Measurements from ENCODE around the gene ARHGAP40.

Gene ARHGAP40

DNA sequence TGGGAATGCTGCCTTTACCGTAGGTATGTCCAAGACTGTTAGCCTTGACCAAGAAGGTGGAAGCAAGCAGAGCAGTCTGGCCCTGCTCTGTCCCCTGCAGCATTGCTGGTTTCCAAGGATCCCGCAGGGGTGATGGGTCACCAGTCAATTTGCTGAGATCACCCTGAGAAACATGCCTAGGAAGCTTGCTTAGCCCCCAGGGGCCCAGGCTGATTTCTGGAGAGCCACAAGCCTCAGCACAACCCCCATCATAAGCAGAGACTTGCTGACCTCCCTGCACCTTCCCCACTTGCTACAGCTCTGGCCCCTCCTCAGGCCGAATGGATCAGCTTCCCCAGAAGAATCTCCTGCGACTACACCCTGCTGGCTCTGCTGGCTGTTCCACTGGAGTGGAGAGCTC, 21.5 kb downstream of the ARHGAP40 start:
- DNase-seq: no peak

GRCh38 chr20:38624084-38624483, 22.5 kb downstream of the ARHGAP40 start:
- no peak for DNase-seq

DNA sequence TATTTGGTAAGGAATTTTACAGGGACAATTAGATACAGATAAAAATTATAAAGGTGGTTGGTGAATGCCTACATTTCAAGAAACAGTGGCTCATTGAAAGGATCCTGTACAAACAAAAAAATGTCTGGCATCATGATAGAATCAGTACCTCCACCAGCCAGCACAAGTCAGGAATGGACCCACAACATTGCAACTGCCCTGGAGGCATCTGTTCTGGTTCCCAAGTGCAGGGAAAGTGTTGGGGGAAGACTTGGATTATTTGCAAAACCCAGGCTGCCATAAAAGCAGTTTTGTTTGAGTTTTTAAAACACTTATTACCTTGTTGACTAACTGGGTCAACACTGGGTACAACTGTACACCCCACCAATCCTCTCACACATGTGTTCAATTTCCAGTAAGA, 24.3 kb downstream of the ARHGAP40 start:
- no peak for DNase-seq

GRCh38 chr20:38626921-38627659, 25.5 kb downstream of the ARHGAP40 start:
- DNase-seq: no peak

DNA sequence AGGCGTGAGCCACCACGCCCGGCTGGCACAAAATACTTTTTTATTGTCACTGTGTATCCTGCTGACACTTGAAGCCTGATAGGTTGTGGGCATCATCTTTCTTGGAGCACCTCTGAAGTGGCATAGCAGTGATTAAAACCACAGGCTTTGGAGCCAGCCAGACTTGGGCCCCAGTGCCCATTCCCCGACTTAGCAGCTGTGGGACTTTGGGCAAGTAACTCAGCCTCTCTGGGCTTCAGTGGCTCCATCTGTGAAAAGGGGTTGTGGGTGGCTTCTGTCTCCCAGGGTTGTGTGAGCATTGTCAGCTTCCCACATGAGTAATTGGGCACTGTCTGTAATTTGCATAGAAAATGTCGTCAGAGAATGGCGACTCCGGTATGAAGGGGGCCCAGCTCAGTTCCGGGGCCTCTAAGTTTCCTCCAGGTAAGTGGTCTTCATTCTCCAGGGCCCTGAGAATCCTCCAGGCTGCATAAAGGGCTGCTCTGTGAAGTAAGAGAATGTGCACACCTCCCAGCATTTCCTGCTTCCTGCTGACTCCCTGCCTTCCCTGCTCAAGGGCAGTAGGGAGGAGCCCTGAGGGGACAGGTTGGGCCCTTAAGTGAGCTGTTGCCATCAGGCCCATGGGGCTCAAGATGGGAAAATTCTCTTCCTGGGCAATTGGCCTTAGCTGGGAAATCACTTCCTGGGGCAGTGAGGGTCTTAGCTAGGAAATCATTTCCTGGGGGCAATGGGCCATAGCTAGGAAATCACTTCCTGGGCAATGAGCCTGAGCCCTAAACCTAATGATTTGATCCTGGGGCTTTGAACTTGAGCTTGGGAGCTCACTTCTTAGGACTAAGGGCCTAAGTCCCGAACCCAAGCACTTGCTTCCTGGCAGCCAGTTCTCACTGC, 27.2 kb downstream of the ARHGAP40 start:
- no peak for DNase-seq

DNA sequence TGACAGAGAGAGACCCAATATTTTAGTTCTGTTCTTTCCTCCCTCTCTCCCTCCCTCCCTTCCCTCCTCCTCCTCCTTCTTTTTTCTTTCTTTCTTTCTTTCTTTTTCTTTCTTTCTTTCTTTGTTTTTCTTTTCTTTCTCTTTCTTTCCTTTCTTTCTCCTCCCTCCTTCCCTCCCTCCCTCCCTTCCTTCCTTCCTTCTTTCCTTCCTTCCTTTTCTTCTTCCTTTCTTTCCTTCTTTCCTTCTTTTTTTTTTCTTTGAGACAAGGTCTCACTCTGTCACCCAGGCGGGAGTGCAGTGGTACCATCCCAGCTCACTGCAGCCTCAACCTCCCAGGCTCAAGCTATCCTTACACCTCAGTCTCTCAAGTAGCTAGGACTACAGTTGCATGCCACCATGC, 28.4 kb downstream of the ARHGAP40 start:
- no peak for DNase-seq

DNA sequence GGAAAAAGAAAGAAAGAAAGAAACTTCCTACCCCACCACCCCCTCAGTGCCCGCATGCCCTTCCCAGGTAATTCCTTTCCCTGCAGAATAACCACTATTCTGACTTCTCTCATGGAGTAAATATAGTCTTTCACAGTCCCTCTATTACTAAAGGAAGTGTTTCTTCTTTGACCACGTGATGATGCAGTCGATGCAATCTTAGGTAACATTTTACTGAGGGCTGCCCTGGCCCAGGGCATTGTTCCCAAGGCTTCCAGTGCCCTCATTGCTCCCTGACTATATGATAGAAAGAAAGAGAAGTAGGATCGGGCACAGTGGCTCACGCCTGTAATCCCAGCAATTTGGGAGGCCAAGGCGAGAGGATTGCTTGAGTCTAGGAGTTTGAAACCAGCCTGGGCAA, 29.1 kb downstream of the ARHGAP40 start:
- no peak for DNase-seq

- DNase-seq: no peak
Measured at GRCh38 chr20:38631155-38632022, 29.8 kb downstream of the ARHGAP40 start.

DNA sequence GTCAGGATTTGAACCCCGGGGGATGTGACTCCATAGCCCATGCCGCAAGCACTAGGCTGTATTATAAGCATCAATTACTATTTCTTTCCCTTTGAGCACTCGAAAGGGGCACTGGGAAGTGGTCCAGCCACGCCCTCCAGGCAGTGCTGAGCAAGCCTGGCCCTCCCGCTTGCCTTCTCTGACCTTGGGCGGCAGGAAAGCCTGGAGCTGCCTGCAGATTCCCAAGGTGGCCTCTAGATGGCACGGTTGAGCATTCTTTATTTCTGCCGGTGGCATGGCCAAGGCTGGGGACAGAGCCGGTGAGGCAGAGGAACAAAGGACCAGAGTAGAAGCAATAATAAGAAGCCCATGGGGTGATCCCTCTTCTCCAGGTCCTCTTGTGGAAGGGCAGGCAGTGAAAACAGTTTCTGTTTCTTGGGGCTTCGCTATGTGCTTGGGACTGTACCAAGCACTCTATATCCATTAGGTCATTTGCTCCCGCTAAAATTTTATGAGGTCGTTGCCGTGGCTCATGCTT, 32.0 kb downstream of the ARHGAP40 start:
- DNase-seq: peak; percentile 57

DNA sequence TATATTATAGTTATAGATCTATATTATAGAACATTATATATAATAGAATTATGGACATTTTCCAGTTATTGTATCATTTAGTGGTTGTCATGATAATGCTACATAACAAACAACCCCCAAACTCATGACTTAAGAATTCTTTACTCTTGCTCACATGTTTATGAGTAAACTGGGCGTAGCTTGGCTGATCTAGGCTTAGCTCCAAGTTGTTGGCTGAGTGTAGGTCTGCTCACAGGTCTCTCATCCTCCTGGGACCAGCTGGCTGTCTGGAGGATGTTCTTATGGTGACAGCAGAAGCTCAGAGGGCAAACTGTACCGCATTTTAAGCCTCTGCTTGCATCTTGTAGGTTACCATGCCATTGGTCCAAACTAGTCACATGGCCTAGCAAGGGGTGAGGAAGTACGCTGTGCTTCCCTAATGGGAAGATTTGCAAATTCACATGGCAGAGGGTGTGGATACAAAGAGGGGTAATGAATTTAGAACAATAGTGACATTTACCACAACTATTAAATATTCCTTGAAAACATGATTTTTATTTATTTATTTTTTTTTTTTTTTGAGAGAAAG, 34.2 kb downstream of the ARHGAP40 start:
- DNase-seq: no peak

DNA sequence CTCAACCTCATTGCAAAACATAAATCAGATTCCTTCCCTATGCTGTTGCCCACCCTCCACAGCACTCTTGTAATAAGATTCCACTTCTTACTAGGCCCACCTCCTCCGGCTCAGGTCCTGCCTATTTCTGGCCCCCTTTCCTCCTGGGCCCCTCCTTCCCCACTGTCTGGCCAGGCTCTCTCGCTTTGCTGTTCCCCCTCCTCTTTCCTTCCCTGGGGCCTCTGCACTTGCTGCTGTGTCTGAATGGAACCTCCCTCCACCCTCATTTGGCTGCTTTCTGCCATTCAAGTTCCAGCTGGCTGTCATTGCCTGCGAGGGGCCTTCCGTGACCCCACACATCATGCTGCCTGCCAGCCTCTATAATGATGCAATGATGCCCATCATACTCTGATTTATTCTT, 38.9 kb downstream of the ARHGAP40 start:
- DNase-seq: no peak

GRCh38 chr20:38642498-38642897, 40.9 kb downstream of the ARHGAP40 start:
- DNase-seq: no peak

GRCh38 chr20:38644588-38645260, 43.1 kb downstream of the ARHGAP40 start:
- DNase-seq: no peak

DNA sequence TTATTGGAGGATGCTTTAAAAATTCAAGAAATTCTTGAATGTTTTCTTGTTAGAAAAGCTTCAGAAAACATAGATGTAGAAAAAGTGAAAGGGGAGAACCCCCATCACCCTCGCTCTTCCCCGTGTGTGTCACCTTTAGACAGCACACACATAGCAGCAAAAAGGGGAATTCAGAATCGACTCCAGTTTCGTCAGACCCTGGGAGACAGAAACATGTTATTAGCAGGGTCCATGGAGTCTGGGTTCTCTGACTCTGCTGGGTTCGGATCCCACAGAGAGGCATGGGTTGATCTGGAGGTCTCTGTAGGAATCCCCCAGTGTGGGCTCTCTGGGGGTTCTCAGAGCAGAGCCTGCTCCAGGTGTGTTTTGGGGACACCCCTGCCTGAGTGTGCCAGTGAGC, 43.7 kb downstream of the ARHGAP40 start:
- DNase-seq: no peak

DNA sequence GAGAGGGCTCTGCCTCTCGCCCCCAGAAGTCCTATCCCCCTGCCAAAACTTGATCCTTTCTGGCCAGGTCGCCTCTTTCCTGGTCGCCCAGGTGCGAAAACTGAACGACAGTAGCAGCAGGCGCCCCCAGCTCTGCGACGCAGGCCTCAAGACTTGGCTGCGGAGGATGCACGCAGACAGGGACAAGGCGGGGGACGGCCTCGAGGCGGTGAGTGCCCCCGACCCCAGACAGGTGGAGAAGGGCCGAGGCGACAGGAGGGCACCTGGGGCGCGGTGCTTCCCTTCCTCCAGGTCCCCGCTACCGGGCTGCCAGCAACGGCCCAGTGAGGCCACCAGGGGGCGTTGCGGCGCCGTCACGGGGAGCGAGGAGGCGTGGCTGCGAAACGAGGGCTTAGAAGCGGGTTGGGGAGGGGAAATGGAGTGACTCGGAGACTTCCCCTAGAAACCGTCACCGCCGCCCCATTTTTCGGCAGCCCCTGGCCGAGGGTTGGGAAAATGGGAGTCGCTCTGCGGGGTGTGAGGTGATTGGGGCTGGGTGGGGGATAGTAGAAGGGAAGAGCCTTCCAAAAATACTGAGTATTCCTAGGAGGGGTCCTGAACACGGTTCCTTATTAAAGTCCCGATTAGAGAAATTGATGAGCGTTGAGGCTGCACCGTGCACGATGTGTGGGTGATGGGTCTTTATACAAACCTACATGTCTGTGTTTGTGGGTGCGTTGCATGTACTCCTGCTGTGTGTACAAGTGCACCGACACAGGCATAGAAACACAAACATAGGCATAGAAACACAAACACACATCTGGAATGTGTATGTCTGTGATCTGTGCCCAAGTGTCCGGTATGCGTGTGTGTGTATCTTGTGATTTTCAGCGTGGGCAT, 44.6 kb downstream of the ARHGAP40 start:
- peak; percentile 75 for DNase-seq

DNA sequence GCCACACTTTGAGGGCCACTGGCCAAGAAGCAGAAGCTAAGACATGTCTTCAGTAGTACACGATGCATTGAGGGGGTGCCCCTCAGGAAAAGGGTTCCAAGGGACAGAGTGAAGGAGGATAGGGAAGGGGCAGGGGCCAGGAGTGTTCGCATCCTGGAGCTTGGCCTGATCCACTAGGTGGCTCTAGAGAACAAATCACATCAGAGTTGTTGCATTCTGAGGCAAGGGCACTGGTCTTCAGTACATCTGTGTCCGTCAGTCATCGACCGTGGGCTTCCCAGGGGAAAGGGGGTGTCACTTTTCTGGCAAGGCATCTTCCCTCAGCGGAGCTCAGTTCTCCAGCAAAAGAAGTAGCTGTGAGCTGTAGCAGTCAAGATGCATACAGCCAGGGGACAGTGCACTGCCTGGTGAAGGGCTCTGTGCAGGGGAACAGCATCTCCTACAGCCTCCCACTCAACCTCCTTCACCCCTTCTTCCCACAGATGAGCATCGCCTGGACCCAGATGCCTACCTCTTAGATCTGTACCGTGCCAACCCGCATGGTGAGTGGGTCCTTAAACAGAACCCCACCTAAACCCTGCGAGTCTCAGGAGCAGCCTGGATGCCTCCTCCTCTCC, 47.8 kb downstream of the ARHGAP40 start:
- peak; percentile 61 for DNase-seq

DNA sequence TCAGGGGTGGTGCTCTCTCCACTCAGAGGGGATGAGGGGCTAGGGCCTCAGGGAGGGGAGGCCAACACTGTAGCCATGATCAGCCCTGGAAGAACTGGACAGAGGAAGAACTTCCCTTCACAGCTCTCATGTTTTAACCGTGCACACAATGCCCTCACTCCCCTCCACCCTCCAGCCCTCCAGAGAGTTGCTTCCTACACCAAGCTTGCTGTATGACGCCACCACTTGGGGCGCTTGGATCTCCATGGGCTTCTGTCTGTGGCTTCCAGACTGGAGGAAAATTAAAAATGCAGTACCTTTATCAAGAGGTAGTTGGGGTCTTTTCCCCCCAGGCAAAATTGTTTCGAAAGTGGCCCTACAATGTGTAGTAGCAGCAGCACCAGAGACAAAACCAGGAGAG, 48.4 kb downstream of the ARHGAP40 start:
- peak; percentile 52 for DNase-seq

GRCh38 chr20:38651154-38651553, 49.5 kb downstream of the ARHGAP40 start:
- no peak for DNase-seq

GRCh38 chr20:38651562-38651961, 50.0 kb downstream of the ARHGAP40 start:
- DNase-seq: no peak

DNA sequence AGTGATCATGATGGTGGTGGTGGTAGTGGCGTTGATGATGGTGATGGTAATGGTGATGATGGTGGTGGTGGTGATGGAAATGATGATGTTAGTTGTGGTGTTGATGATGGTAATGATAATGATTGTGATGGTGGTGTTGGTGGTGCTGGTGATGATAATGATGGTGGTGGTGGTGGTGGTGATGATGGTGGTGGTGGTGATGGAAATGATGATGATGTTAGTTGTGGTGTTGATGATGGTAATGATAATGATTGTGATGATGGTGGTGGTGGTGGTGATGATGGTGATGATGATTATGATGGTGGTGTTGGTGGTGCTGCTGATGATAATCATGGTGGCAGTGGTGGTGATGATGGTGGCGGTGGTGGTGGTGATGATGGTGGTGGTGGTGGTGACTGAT, 51.4 kb downstream of the ARHGAP40 start:
- no peak for DNase-seq

GRCh38 chr20:38657390-38657789, 55.8 kb downstream of the ARHGAP40 start:
- no peak for DNase-seq
